Colonic mucosa (tissue), 4 donors: ENCODE data around the gene TTC5. TPM values are rescaled to one million over a fixed set of nuclear protein-coding genes. Genes with fewer than 3 reads are reported as not detected.
"Not testable (repeated sequence)": the region's sequence is repeated elsewhere in the genome, so short reads cannot be mapped to it uniquely, and the experiment has no call there.

Experiments
- DNase-seq: peaks from one replicate; pipeline ENCODE4 v3.0.0-alpha.2; 2020
- H3K27ac ChIP-seq: fragments of 200-600 bp; one replicate; pipeline ENCODE4 v1.8.0; 2021
- H3K27me3 ChIP-seq: fragments of 200-600 bp; one replicate; pipeline ENCODE4 v1.8.0; 2021
- H3K36me3 ChIP-seq: fragments of 200-600 bp; one replicate; pipeline ENCODE4 v1.8.0; 2021
- H3K4me1 ChIP-seq: fragments of 200-600 bp; one replicate; pipeline ENCODE4 v1.8.0; 2021; ENCODE audit warnings: mild to moderate bottlenecking
- H3K4me3 ChIP-seq: fragments of 200-600 bp; one replicate; pipeline ENCODE4 v1.8.0; 2021
- H3K9ac ChIP-seq, 2 donors: one replicate each; pipeline ENCODE4 v1.7.0; 2013; ENCODE audit warnings: control low read depth in 2 of 2, low read depth in 2 of 2, low read length in 2 of 2
- H3K9me3 ChIP-seq: fragments of 200-600 bp; one replicate; pipeline ENCODE4 v1.8.0; 2021
- intact Hi-C: fragments of 100-400 bp; cut with DNase I; formaldehyde crosslinking; loops from one replicate; pipeline ENCODE4 v1.14.1; 2022
- total RNA-seq, 2 donors: library from RNA; stranded (reverse); fragmentation: NEBNext Ultra II Directional in 1 of 2; extraction: Animal tissue kit (Norgen Biotek cat#: 25700) in 1 of 2; gene quantifications; one replicate each; pipeline ENCODE4 v1.2.1, GENCODE V29; 2021
- TF ChIP-seq, protein P1 (sequence below): fragments of 200-600 bp; IDR thresholded peaks from one replicate; pipeline ENCODE4 v1.8.0; 2022; ENCODE audit warnings: antibody characterized with exemption, mild to moderate bottlenecking
- donor health status: healthy.
- donor health status: DM: no; HTN: no; CAD: no.
- donor health status: DM: no; HTN: no; CAD: no.

The TTC5 gene
- total RNA-seq, 2 donors from 2014 or later, result 10.1 to 12.1 TPM

DNA sequence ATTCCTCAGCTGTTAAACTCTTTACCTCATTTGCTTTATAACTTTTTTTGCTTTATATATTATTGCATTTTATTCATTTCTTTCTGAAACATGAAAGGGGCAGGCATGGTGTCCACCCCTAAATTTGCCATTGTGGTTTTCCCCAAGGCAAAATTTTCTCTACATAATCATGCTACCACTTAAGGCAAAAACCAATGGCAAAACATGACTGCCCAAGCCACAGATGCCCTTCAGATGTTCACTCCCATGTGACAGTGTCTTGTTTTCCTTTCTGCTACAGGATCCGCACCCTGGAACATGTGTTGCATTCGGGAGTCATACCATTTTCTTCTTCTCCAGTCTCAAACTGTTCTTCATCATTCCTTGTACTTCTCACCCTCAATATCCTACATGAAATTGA is 28.3 kb downstream of the TTC5 start:
- H3K36me3 ChIP-seq, result no peaks in the 10 kb centered on the region
- no peaks in the 10 kb centered on the region for H3K4me1 ChIP-seq
- TF ChIP-seq, protein P1, sequence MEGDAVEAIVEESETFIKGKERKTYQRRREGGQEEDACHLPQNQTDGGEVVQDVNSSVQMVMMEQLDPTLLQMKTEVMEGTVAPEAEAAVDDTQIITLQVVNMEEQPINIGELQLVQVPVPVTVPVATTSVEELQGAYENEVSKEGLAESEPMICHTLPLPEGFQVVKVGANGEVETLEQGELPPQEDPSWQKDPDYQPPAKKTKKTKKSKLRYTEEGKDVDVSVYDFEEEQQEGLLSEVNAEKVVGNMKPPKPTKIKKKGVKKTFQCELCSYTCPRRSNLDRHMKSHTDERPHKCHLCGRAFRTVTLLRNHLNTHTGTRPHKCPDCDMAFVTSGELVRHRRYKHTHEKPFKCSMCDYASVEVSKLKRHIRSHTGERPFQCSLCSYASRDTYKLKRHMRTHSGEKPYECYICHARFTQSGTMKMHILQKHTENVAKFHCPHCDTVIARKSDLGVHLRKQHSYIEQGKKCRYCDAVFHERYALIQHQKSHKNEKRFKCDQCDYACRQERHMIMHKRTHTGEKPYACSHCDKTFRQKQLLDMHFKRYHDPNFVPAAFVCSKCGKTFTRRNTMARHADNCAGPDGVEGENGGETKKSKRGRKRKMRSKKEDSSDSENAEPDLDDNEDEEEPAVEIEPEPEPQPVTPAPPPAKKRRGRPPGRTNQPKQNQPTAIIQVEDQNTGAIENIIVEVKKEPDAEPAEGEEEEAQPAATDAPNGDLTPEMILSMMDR, result no peak
- no peak overlapping the region for H3K9ac ChIP-seq
- H3K27ac ChIP-seq, result no peak overlapping the region
- DNase-seq, result no peak
- no peaks in the 10 kb centered on the region for H3K27me3 ChIP-seq
- H3K9me3 ChIP-seq, result no peaks in the 10 kb centered on the region
- intact Hi-C loops, result no loop called here
- H3K4me3 ChIP-seq, result no peak overlapping the region

DNA sequence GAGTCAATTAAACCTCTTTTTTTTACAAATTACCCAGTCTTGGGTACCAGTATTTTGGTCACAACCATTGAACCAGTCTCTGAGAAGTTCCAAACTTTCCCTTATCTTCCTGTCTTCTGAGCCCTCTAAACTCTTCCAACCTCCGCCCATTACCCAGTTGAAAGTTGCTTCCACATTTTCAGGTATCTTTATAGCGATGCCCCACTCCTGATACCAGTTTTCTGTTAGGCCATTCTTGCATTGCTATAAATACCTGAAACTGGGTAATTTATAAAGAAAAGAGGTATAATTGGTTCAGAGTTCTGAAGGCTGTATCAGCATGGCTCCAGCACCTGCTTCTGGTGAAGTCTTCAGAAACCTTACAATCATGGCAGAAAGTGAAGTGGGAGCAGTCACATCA is 31.7 kb downstream of the TTC5 start:
- Histone ChIP-seq H3K4me1 (no peaks in the 10 kb centered on the region), H3K27me3 (no peaks in the 10 kb centered on the region), H3K4me3 (no peak overlapping the region), H3K27ac (no peak overlapping the region), H3K9me3 (no peaks in the 10 kb centered on the region), H3K36me3 (no peaks in the 10 kb centered on the region), H3K9ac (no peak overlapping the region)
- TF ChIP-seq, protein P1, result no peak
- intact Hi-C loops, result no loop called here
- DNase-seq, result no peak

DNA sequence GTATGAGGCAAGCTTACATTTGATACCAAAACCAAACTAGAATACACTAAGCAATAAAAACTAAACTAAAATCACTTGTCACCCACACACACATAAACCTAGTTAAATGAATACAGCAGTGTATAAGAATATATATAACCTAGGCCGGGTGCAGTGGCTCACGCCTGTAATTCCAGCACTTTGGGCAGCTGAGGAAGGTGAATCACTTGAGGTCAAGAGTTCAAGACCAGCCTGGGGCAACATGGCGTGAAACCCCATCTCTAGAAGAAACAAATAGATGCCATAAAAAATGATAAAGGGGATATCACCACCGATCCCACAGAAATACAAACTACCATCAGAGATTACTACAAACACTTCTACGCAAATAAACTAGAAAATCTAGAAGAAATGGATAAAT is 41.4 kb downstream of the TTC5 start:
- H3K27ac ChIP-seq, H3K9me3 ChIP-seq, H3K27me3 ChIP-seq, intact Hi-C loops, DNase-seq, H3K4me3 ChIP-seq, H3K9ac ChIP-seq, H3K4me1 ChIP-seq, H3K36me3 ChIP-seq: not testable (repeated sequence)

DNA sequence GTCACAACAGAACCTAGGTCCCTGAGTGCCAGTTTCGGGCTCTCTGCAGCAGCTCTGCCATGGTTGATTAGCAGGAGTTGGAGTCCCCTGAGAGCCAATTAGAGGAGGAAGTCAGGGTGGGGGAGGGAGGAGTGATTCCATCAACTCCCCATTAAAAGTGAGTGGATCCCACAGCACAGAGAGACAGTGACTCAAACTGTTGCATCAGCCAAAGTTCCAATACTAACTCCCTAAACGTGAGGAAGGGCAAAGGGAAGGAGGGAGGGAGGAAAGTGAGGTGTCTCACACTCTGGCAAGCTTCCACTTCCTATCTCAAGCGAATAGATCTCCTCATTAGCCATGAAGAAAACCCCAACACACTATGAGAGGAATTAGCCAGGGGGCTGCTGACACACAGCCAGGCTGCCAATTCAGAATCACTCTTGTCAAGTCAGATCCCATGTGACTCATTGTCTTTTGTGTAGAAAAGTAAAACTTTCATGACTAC is 43.1 kb downstream of the TTC5 start:
- DNase-seq, result no peak
- no peaks in the 10 kb centered on the region for H3K9me3 ChIP-seq
- intact Hi-C loops, result no loop called here
- no peak overlapping the region for H3K4me3 ChIP-seq
- no peak overlapping the region for H3K27ac ChIP-seq
- no peaks in the 10 kb centered on the region for H3K36me3 ChIP-seq
- TF ChIP-seq, protein P1, result no peak
- H3K4me1 ChIP-seq, result no peaks in the 10 kb centered on the region
- H3K9ac ChIP-seq, result no peak overlapping the region
- no peaks in the 10 kb centered on the region for H3K27me3 ChIP-seq

DNA sequence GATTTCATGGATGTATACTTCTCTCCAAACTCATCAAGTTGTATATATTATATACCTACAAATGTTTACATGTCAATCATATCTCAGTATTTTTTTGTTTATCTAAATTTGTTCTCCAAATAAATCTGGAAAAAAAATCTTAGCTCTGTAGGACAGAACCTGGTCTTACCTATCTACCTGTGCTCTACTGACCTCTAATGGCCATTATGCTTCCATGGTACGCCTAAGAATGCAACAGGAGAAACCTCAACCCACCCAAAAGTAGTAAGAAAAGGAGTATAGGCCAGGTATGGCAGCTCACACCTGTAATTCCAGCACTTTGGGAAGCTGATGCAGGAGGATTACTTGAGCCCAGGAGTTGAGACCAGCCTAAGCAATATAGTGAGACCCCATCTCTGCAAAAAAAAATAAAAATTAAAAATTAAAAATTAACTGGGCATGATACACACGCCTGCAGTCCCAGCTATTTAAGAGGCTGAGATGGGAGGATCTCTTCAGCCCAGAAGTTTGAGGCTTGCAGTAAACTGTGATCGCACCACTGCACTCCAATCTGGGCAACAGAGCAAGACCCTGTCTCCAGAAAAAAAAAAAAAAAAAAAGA is 58.0 kb downstream of the TTC5 start:
- TF ChIP-seq, protein P1, result no peak
- no peaks in the 10 kb centered on the region for H3K27me3 ChIP-seq
- H3K9me3 ChIP-seq, result no peaks in the 10 kb centered on the region
- no peak overlapping the region for H3K9ac ChIP-seq
- intact Hi-C loops, result no loop called here
- DNase-seq, result no peak
- H3K36me3 ChIP-seq, result no peaks in the 10 kb centered on the region
- no peaks in the 10 kb centered on the region for H3K4me1 ChIP-seq
- H3K4me3 ChIP-seq, result no peak overlapping the region
- no peak overlapping the region for H3K27ac ChIP-seq

Other genes starting within 250 kb of the TTC5 start
- gene OR4L1, start 245.9 kb downstream of the TTC5 start, total RNA-seq, result not detected
- gene OR4K17, start 195.2 kb downstream of the TTC5 start, total RNA-seq, result not detected
- gene OR4N5, start 167.1 kb downstream of the TTC5 start, total RNA-seq, result not detected
- not detected for gene OR11G2, start 115.1 kb downstream of the TTC5 start, total RNA-seq
- not detected for gene OR11H6, start 82.2 kb downstream of the TTC5 start, total RNA-seq
- not detected for gene OR11H7, start 77.0 kb downstream of the TTC5 start, total RNA-seq
- gene OR11H4, start 66.7 kb downstream of the TTC5 start, total RNA-seq, result not detected
- gene CCNB1IP1, start 27.3 kb upstream of the TTC5 start, total RNA-seq, result 10 to 100 TPM; 20.5 to 30.7 TPM
- gene PARP2, start 37.7 kb upstream of the TTC5 start, total RNA-seq, result 10 to 100 TPM; 12.5 to 23.7 TPM
- 10 to 100 TPM; 53.7 to 71.3 TPM for gene TEP1, start 107.5 kb upstream of the TTC5 start, total RNA-seq
- gene KLHL33, start 130.2 kb upstream of the TTC5 start, total RNA-seq, result under 1 TPM; 0.05 TPM
- 10 to 100 TPM; 26.9 to 42.0 TPM for gene OSGEP, start 148.9 kb upstream of the TTC5 start, total RNA-seq
- 100 to 1,000 TPM; 119 to 169 TPM for gene APEX1, start 149.3 kb upstream of the TTC5 start, total RNA-seq
- 10 to 100 TPM; 30.3 to 54.6 TPM for gene PIP4P1, start 155.5 kb upstream of the TTC5 start, total RNA-seq
- gene PNP, start 163.5 kb upstream of the TTC5 start, total RNA-seq, result 100 to 1,000 TPM; 121 to 123 TPM
- gene RNASE10, start 199.6 kb upstream of the TTC5 start, total RNA-seq, result under 1 TPM; 0.35 to 0.57 TPM